ENCODE data around the gene ZBTB8A. TPM values are rescaled to one million over a fixed set of nuclear protein-coding genes. Genes with fewer than 3 reads are reported as not detected.

Gene ZBTB8A
- total RNA-seq, result 10 to 100 TPM in 3 of 4 donors, 1 to 10 TPM in 1; 8.1 to 14.9 (median 12.1) TPM

DNA sequence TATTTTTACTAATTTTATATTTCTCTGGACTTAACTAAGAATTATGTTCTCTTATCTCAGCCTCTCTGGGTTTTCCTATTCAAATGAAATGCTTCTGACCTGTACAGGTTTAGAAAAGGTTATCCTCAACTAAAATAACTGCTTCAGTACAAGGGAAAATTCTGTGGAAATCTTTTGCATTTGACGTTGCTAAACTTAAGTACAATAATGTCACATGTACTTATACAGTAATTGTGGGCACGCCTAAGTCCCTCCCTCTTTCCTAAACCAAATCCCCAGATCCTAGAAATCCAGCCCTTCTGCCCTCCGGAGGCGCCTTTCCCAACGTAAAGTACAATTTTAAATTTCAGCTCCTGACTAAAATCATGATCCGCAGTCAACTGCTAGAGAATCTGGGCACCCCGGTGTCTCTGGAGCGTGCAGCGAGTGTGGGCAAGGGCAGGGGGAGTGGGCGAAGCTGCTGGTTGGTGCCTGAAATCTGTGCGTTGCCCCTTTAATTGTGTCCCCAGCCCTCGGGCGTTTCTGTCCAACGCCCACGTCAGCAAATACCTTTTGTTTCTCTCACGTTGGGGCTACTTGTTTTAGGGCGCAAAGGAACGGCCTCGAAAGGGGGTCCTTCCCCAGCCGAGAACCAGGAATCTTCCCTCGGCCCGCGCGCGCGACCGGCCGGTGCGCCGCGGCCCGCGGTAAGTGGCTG is at the start of gene ZBTB8A:
ZBTB8A (plus strand) TSS at position 541 of the 697 bp plus-strand sequence. CDS start 53,505 bp downstream, outside the sequence.
- Histone ChIP-seq H3K4me3 (peak within 1 kb of the TSS; percentile 43 to 68 (median 52)), H3K4me1 (peaks cover 0 to 20% (median 6%) of the 10 kb centered on the region in 4 donors), H3K27ac (peak within 1 kb of the TSS; percentile 49 to 86 (median 72)), H3K9me3 (no peaks in the 10 kb centered on the region), H3K27me3 (no peaks in the 10 kb centered on the region), H3K36me3 (no peaks in the 10 kb centered on the region)
- TF ChIP-seq, protein P1, sequence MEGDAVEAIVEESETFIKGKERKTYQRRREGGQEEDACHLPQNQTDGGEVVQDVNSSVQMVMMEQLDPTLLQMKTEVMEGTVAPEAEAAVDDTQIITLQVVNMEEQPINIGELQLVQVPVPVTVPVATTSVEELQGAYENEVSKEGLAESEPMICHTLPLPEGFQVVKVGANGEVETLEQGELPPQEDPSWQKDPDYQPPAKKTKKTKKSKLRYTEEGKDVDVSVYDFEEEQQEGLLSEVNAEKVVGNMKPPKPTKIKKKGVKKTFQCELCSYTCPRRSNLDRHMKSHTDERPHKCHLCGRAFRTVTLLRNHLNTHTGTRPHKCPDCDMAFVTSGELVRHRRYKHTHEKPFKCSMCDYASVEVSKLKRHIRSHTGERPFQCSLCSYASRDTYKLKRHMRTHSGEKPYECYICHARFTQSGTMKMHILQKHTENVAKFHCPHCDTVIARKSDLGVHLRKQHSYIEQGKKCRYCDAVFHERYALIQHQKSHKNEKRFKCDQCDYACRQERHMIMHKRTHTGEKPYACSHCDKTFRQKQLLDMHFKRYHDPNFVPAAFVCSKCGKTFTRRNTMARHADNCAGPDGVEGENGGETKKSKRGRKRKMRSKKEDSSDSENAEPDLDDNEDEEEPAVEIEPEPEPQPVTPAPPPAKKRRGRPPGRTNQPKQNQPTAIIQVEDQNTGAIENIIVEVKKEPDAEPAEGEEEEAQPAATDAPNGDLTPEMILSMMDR (IDR thresholded peaks at IDR 0.05), result no peak
- TF ChIP-seq EP300 (IDR thresholded peaks at IDR 0.05) (peak in 1 of 2 donors; percentile 34), POLR2A (IDR thresholded peaks at IDR 0.05) (peak in 1 of 2 donors; percentile 14)
- DNase-seq (ENCODE audit: low spot score in 2 of 2), result peak in 1 of 2 donors; percentile 14
- WGBS, 2 donors, result 0 to 1% methylated on average over 21 to 33 of the region's 33 CpGs

DNA sequence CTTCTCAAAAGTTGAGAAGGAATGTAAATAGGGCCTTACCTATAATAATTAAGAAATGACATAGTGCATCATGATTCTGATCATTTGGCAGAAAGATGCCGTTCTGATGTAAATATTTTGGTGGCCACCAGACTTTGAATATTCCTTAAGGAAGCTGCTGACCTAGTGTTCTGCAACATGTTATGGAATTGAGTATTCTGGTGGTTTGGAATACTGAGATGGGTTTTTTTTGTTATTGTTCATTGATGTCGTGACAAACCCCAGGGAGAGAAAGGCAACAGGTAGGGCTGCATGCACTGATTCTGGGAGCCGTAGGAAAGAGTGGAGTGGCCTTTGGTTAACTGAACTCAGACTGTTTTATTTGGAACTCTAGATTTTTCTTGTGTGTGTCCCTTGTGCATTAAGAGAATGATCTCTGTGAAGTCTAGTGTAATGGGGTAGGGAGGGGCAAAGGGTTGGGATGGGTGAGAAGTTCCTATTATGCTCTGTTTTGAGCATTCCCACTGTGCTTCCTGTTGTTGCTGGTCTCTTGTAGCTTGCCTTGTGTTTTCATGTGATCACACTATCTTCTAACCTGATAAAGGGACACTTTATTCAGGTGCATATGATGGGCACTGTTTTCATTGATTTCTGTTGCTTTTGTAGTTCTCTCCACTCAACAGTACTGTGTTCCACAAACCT is 49.3 kb upstream of the ZBTB8A start:
- H3K36me3 ChIP-seq, result no peaks in the 10 kb centered on the region
- H3K9me3 ChIP-seq, result no peaks in the 10 kb centered on the region
- 72 to 75% methylated on average over 3 of the region's 3 CpGs for WGBS, 2 donors
- no peak overlapping the region for H3K27ac ChIP-seq
- H3K4me3 ChIP-seq, result no peak overlapping the region
- DNase-seq (ENCODE audit: low spot score in 2 of 2), result no peak
- no peak for TF ChIP-seq POLR2A (IDR thresholded peaks at IDR 0.05)
- TF ChIP-seq, protein P1 (IDR thresholded peaks at IDR 0.05), result no peak
- TF ChIP-seq EP300 (IDR thresholded peaks at IDR 0.05), result no peak
- peaks cover 0 to 3% (median 0%) of the 10 kb centered on the region in 4 donors for H3K4me1 ChIP-seq
- no peaks in the 10 kb centered on the region for H3K27me3 ChIP-seq

DNA sequence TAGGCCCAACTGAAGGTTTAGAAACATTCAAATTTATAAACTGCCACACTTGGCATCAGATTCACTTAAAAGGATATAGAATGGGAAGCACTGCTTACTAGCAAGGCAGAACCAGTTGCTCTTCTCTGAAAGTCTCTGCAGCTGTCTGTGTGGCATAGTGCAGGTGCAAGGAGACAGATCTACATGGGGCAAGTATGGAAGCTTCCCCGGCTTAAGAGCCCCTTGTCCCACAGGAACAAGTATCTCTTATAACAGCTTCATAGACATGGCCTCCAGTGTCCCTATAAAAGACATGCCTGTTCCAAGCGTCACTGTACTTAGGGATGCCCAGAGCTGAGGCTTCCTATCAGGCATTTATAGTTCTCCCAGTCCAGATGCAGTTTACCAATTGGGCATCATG is 47.8 kb upstream of the ZBTB8A start:
- TF ChIP-seq POLR2A (IDR thresholded peaks at IDR 0.05) (no peak), EP300 (IDR thresholded peaks at IDR 0.05) (no peak)
- TF ChIP-seq, protein P1 (IDR thresholded peaks at IDR 0.05), result no peak
- H3K27ac ChIP-seq, result no peak overlapping the region
- H3K9me3 ChIP-seq, result no peaks in the 10 kb centered on the region
- no peak for DNase-seq (ENCODE audit: low spot score in 2 of 2)
- H3K36me3 ChIP-seq, result no peaks in the 10 kb centered on the region
- H3K27me3 ChIP-seq, result no peaks in the 10 kb centered on the region
- peaks cover 0 to 14% (median 3%) of the 10 kb centered on the region in 4 donors for H3K4me1 ChIP-seq
- H3K4me3 ChIP-seq, result no peak overlapping the region
- 92 to 97% methylated on average over 2 of the region's 2 CpGs for WGBS, 2 donors

DNA sequence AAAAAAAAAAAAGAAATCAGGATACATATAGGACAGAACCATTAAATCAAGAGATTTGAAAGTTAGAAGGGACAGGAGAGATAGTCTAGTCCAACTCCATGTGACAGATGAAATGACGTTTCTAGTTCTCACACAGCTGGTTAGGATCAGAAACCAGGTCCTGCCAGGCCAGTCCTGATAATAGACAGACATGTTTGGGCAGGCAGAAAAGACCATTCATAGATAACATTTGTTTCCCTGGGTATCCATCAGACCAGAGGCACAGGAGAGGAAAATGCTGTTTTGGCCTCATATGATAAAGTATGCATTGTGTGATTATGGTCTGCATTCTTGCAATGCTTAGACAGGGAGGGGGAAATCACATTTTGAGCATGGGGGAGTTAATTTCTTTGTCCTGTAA is 45.0 kb upstream of the ZBTB8A start:
- Histone ChIP-seq H3K27me3 (no peaks in the 10 kb centered on the region), H3K9me3 (no peaks in the 10 kb centered on the region), H3K36me3 (no peaks in the 10 kb centered on the region), H3K4me3 (no peak overlapping the region), H3K27ac (no peak overlapping the region), H3K4me1 (peaks cover 0 to 25% (median 3%) of the 10 kb centered on the region in 4 donors)
- WGBS, 2 donors, result 43 to 67% methylated on average over 1 of the region's 1 CpG
- no peak for TF ChIP-seq EP300 (IDR thresholded peaks at IDR 0.05)
- no peak for TF ChIP-seq POLR2A (IDR thresholded peaks at IDR 0.05)
- TF ChIP-seq, protein P1 (IDR thresholded peaks at IDR 0.05), result no peak
- no peak for DNase-seq (ENCODE audit: low spot score in 2 of 2)
